ENCODE measurements around the gene SEL1L2.

The SEL1L2 gene

DNA sequence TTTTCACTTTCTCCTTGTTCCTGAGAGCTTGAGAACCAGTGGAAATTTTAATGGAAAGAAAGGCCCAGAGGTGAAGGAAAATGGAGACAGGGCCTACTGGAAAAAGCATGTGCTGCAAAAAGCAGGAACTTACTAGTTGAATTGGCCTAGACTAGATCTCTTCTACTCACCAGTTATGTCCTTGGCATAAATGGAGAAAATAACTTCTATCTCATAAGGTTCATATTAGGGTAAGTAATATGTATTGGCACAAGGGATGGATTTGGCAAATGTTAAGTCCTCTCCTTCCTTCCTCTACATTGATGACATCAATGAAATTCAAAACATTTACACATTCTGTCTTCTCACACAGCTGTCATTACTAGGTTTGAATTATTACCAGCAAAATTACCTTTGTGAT lies 131.5 kb downstream of the SEL1L2 start:
- H3K27me3 Mint-ChIP-seq: peaks cover 6% of the 10 kb centered on the region
- no peaks in the 10 kb centered on the region for H3K4me1 Mint-ChIP-seq
- H3K9me3 Mint-ChIP-seq: no peaks in the 10 kb centered on the region
- no peak overlapping the region for H3K4me3 Mint-ChIP-seq
- H3K27ac Mint-ChIP-seq: no peak overlapping the region
- no peaks in the 10 kb centered on the region for H3K36me3 Mint-ChIP-seq

DNA sequence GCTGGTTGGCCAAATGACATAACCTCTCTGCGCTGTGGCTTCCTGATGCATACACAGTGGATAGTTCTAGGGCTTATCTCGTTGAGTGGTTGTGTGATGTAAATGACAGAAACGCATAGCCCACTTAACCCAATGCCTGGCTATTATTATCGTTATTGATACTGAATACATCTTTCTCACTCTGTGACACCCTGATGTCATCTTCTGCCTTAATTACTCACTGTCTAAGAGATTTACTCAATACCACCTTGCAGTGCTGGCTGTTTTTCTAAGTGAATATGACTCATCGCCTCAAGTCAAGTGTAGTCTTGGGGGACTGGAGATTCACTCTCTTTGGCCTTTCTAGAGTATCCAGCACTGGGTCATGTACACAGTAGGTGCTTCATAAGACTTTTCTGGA lies 132.0 kb downstream of the SEL1L2 start:
- H3K27ac Mint-ChIP-seq: no peak overlapping the region

GRCh38 chr20:13857961-13858360 lies 132.5 kb downstream of the SEL1L2 start:
- Mint-ChIP-seq H3K4me3 (no peak overlapping the region), H3K36me3 (no peaks in the 10 kb centered on the region), H3K9me3 (no peaks in the 10 kb centered on the region), H3K27ac (no peak overlapping the region), H3K4me1 (no peaks in the 10 kb centered on the region), H3K27me3 (peaks cover 6% of the 10 kb centered on the region)

More for the DNA sequence above, 132.0 kb downstream of the SEL1L2 start:
- no peaks in the 10 kb centered on the region for H3K36me3 Mint-ChIP-seq
- H3K9me3 Mint-ChIP-seq: no peaks in the 10 kb centered on the region
- peaks cover 6% of the 10 kb centered on the region for H3K27me3 Mint-ChIP-seq
- no peaks in the 10 kb centered on the region for H3K4me1 Mint-ChIP-seq
- no peak overlapping the region for H3K4me3 Mint-ChIP-seq

DNA sequence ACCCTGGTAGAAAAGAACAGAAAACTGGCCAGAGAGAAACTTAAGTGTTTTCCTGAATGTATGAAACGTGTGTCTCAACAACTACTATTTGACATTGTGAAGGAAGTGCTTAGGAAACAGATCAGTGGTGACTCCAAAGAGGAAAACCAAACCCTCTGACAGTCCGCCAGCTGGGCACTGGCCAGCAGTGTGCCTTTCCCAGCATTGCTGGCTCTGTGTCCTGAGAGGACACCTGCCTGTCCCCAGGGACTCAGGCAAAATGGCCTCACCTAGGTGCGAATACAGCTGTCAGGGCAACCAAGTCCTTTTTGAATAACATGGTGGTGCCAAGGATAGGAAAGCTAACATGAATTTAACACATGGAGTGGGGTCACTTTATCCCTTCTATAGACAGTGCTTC lies 133.1 kb downstream of the SEL1L2 start:
- Mint-ChIP-seq H3K4me3 (no peak overlapping the region), H3K27me3 (peaks cover 6% of the 10 kb centered on the region), H3K9me3 (no peaks in the 10 kb centered on the region), H3K36me3 (no peaks in the 10 kb centered on the region), H3K27ac (no peak overlapping the region), H3K4me1 (no peaks in the 10 kb centered on the region)

- H3K4me3 Mint-ChIP-seq: no peak overlapping the region
- no peaks in the 10 kb centered on the region for H3K36me3 Mint-ChIP-seq
- no peaks in the 10 kb centered on the region for H3K9me3 Mint-ChIP-seq
- H3K27ac Mint-ChIP-seq: no peak overlapping the region
- H3K27me3 Mint-ChIP-seq: peaks cover 3% of the 10 kb centered on the region
- no peaks in the 10 kb centered on the region for H3K4me1 Mint-ChIP-seq
Measured at GRCh38 chr20:13856354-13856753, 134.1 kb downstream of the SEL1L2 start.

DNA sequence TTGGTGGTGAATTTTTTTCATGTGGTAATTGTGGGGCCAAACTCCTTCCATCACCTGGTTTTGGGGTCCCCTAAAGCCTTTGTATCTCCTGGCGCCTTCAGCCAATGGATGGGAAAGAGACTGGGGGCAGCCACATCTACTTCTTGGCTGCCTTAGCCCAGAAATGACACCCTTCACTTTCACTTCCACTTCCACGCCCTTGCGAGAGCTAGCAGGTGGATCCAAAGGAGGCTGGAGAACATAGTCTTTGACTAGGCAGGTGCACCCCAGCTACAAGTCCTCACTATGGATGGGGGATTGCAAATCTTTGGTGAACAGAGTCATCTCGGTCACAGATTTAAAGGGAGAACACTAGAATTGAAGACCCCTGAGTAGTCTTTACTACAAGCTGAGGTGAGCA lies 134.8 kb downstream of the SEL1L2 start:
- no peaks in the 10 kb centered on the region for H3K4me1 Mint-ChIP-seq
- H3K36me3 Mint-ChIP-seq: no peaks in the 10 kb centered on the region
- H3K27me3 Mint-ChIP-seq: no peaks in the 10 kb centered on the region
- no peak overlapping the region for H3K4me3 Mint-ChIP-seq
- H3K27ac Mint-ChIP-seq: no peak overlapping the region
- no peaks in the 10 kb centered on the region for H3K9me3 Mint-ChIP-seq

GRCh38 chr20:13852306-13852705 lies 138.1 kb downstream of the SEL1L2 start:
- H3K36me3 Mint-ChIP-seq: no peaks in the 10 kb centered on the region
- no peak overlapping the region for H3K4me3 Mint-ChIP-seq
- no peaks in the 10 kb centered on the region for H3K27me3 Mint-ChIP-seq
- no peak overlapping the region for H3K27ac Mint-ChIP-seq
- H3K4me1 Mint-ChIP-seq: no peaks in the 10 kb centered on the region
- H3K9me3 Mint-ChIP-seq: no peaks in the 10 kb centered on the region

DNA sequence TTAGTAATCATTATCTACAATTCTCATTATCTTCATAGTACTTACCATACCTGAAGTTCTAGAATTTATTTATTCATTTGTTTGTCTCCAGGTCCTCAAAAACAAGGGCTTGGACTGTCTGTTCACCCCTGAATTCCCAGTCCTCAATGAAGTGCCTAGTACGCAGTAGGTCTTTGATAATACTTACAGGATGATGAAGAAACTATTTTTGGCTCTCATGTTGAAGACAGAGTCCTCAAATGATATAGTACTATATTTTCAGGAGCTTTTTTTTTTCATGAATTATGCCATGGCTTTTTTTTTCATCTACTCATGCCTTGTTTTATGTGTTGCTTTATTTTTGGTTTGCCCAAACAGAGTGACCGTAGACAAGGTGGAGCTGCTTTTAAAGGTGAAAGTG lies 139.1 kb downstream of the SEL1L2 start:
- no peaks in the 10 kb centered on the region for H3K4me1 Mint-ChIP-seq
- H3K9me3 Mint-ChIP-seq: no peaks in the 10 kb centered on the region
- no peaks in the 10 kb centered on the region for H3K27me3 Mint-ChIP-seq
- H3K4me3 Mint-ChIP-seq: no peak overlapping the region
- no peaks in the 10 kb centered on the region for H3K36me3 Mint-ChIP-seq
- no peak overlapping the region for H3K27ac Mint-ChIP-seq

- H3K4me1 Mint-ChIP-seq: no peaks in the 10 kb centered on the region
- H3K36me3 Mint-ChIP-seq: no peaks in the 10 kb centered on the region
- H3K4me3 Mint-ChIP-seq: no peak overlapping the region
- H3K27me3 Mint-ChIP-seq: peaks cover 1% of the 10 kb centered on the region
- H3K27ac Mint-ChIP-seq: no peak overlapping the region
- no peaks in the 10 kb centered on the region for H3K9me3 Mint-ChIP-seq
Measured at GRCh38 chr20:13844296-13844695, 146.1 kb downstream of the SEL1L2 start.

- no peaks in the 10 kb centered on the region for H3K9me3 Mint-ChIP-seq
- peaks cover 7% of the 10 kb centered on the region for H3K27me3 Mint-ChIP-seq
- H3K4me3 Mint-ChIP-seq: no peak overlapping the region
Measured at GRCh38 chr20:13841206-13841605, 149.2 kb downstream of the SEL1L2 start.

DNA sequence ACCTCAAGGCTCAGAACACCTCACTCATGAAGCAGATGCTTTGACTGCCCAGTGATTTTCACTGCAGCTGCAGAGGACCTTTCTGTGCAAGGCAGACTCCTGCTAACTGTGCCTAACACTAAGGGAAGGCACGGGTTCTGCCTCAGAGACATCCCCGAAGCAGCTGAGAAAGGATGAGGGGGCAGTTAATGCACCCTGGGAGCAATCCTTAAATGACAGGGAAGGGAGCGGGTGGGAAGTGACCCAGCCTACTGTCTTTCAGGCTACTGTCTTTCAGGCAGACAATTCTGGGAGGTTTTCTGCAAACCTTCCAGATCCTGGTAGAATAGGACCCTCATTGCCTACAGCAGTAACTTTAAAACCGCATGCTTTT lies 150.3 kb downstream of the SEL1L2 start:
- Mint-ChIP-seq H3K4me3 (no peak overlapping the region), H3K27ac (no peak overlapping the region), H3K27me3 (peaks cover 7% of the 10 kb centered on the region), H3K4me1 (no peaks in the 10 kb centered on the region), H3K36me3 (no peaks in the 10 kb centered on the region), H3K9me3 (no peaks in the 10 kb centered on the region)

More at GRCh38 chr20:13841206-13841605, 149.2 kb downstream of the SEL1L2 start:
- Mint-ChIP-seq H3K27ac (no peak overlapping the region), H3K4me1 (no peaks in the 10 kb centered on the region), H3K36me3 (no peaks in the 10 kb centered on the region)

- no peaks in the 10 kb centered on the region for H3K9me3 Mint-ChIP-seq
- no peaks in the 10 kb centered on the region for H3K4me1 Mint-ChIP-seq
- peaks cover 7% of the 10 kb centered on the region for H3K27me3 Mint-ChIP-seq
- no peaks in the 10 kb centered on the region for H3K36me3 Mint-ChIP-seq
- H3K4me3 Mint-ChIP-seq: no peak overlapping the region
- H3K27ac Mint-ChIP-seq: no peak overlapping the region
Measured at GRCh38 chr20:13839421-13840092, 150.9 kb downstream of the SEL1L2 start.

GRCh38 chr20:13838664-13839063 lies 151.8 kb downstream of the SEL1L2 start:
- H3K4me1 Mint-ChIP-seq: no peaks in the 10 kb centered on the region
- H3K36me3 Mint-ChIP-seq: no peaks in the 10 kb centered on the region
- H3K4me3 Mint-ChIP-seq: no peak overlapping the region
- peaks cover 7% of the 10 kb centered on the region for H3K27me3 Mint-ChIP-seq
- H3K9me3 Mint-ChIP-seq: no peaks in the 10 kb centered on the region
- H3K27ac Mint-ChIP-seq: no peak overlapping the region

GRCh38 chr20:13831476-13831875 lies 158.9 kb downstream of the SEL1L2 start:
- Mint-ChIP-seq H3K27me3 (peaks cover 6% of the 10 kb centered on the region), H3K4me1 (no peaks in the 10 kb centered on the region), H3K9me3 (peaks cover 5% of the 10 kb centered on the region), H3K27ac (no peak overlapping the region), H3K4me3 (no peak overlapping the region), H3K36me3 (no peaks in the 10 kb centered on the region)

DNA sequence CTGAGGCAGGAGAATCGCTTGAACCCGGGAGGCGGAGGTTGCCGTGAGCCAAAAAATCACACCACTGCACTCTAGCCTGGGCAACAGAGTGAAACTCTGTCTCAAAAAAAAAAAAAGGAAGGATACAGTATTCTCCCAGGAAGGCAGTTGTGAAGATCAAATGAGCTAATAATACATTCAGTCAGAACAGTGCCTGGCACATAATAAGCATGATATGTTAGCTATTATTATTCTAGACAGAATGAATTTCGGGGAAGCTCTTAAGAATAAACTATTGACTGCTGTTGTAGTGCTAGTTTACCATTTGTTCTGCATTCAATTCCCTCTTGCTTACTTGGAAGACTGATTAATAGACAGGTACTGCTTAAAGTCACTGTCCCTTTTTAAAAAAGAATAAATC lies 164.9 kb downstream of the SEL1L2 start:
- H3K4me1 Mint-ChIP-seq: no peaks in the 10 kb centered on the region
- no peak overlapping the region for H3K4me3 Mint-ChIP-seq
- no peaks in the 10 kb centered on the region for H3K9me3 Mint-ChIP-seq
- H3K27ac Mint-ChIP-seq: no peak overlapping the region
- no peaks in the 10 kb centered on the region for H3K27me3 Mint-ChIP-seq
- no peaks in the 10 kb centered on the region for H3K36me3 Mint-ChIP-seq

- Mint-ChIP-seq H3K27me3 (no peaks in the 10 kb centered on the region), H3K9me3 (no peaks in the 10 kb centered on the region), H3K36me3 (no peaks in the 10 kb centered on the region), H3K4me3 (no peak overlapping the region), H3K4me1 (peaks cover 4% of the 10 kb centered on the region), H3K27ac (no peak overlapping the region)
Measured at GRCh38 chr20:13824459-13824858, 166.0 kb downstream of the SEL1L2 start.

DNA sequence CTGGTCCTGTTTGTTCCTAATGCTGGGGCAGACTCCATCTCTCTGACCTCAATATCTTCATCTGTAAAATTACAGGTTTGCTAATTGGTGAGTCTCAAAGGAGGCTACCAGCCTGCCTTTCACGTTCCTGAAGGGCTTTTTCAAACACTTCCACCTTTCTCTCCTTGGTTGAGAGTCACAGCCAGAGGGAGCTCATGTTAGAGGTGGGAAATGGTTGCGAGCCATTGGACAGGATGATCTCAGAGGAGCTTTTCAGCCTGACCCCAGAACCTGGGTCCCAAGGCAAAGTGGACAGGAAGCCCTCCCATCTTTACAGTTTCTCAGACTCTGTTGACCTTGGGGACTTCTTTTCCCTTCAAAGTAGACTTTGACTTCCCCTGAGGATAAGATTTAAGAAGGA lies 168.0 kb downstream of the SEL1L2 start:
- H3K9me3 Mint-ChIP-seq: no peaks in the 10 kb centered on the region
- no peaks in the 10 kb centered on the region for H3K27me3 Mint-ChIP-seq
- H3K27ac Mint-ChIP-seq: no peak overlapping the region
- no peak overlapping the region for H3K4me3 Mint-ChIP-seq
- H3K36me3 Mint-ChIP-seq: peaks cover 5% of the 10 kb centered on the region
- peaks cover 16% of the 10 kb centered on the region for H3K4me1 Mint-ChIP-seq

All from activated naive CD4-positive, alpha-beta T cell treated with anti-CD3 and anti-CD28 coated beads, Interleukin-2, amount 50 U/mL, for 24 hours (primary cell).